Activated T-helper 1 cell treated with anti-CD3 and anti-CD28 coated beads, Interleukin-12 subunit alpha, Interleukin-12 subunit beta, Interleukin-2, Interleukin-4 antibody, amounts not matched to agents 30 ng/mL and 10 ng/mL and 1 ng/mL, durations not matched to agents 14 hours and 24 hours and 36 hours (primary cell): ENCODE results near the gene VAT1. TPM values are rescaled to one million over a fixed set of nuclear protein-coding genes. Genes with fewer than 3 reads are reported as not detected.

Experiments
- DNase-seq: peaks from one replicate; pipeline ENCODE4 v3.0.0; 2021; ENCODE audit warnings: low spot score
- H3K27ac Mint-ChIP-seq: one replicate; pipeline ENCODE4 v1.8.0; 2021; ENCODE audit warnings: mild to moderate bottlenecking, mixed read lengths
- H3K27me3 Mint-ChIP-seq: one replicate; pipeline ENCODE4 v1.8.0; 2022; ENCODE audit warnings: mild to moderate bottlenecking, moderate library complexity, mixed read lengths; ENCODE audit not compliant: insufficient read depth
- H3K36me3 Mint-ChIP-seq: one replicate; pipeline ENCODE4 v1.8.0; 2021; ENCODE audit warnings: low read depth, mixed read lengths
- H3K4me1 Mint-ChIP-seq: one replicate; pipeline ENCODE4 v1.8.0; 2021; ENCODE audit warnings: low read depth, mixed read lengths
- H3K4me3 Mint-ChIP-seq: one replicate; pipeline ENCODE4 v1.8.0; 2021; ENCODE audit warnings: mild to moderate bottlenecking, moderate library complexity, mixed read lengths
- H3K9me3 Mint-ChIP-seq: one replicate; pipeline ENCODE4 v1.8.0; 2021; ENCODE audit warnings: mixed read lengths
- intact Hi-C: fragments of 100-400 bp; cut with micrococcal nuclease; formaldehyde crosslinking; loops from one replicate; pipeline ENCODE4 v1.15.1; 2024
- total RNA-seq: library from RNA; stranded (reverse); gene quantifications from 2 replicates; pipeline ENCODE4 v1.2.3, GENCODE V29; 2022

VAT1 gene
- total RNA-seq, 1 donor from 2014 or later = 17.3 TPM

- no peak overlapping the region for H3K4me3 Mint-ChIP-seq
- no peaks in the 10 kb centered on the region for H3K27me3 Mint-ChIP-seq
- intact Hi-C loops = no loop called here
- H3K9me3 Mint-ChIP-seq = no peaks in the 10 kb centered on the region
- DNase-seq = no peak
- no peak overlapping the region for H3K27ac Mint-ChIP-seq
- H3K36me3 Mint-ChIP-seq = peaks cover 12% of the 10 kb centered on the region
- H3K4me1 Mint-ChIP-seq = no peaks in the 10 kb centered on the region
Measured at GRCh38 chr17:43040655-43041054, 18.5 kb upstream of the VAT1 start.

- intact Hi-C loops = no loop called here
- peaks cover 9% of the 10 kb centered on the region for H3K36me3 Mint-ChIP-seq
- DNase-seq = no peak
- no peak overlapping the region for H3K4me3 Mint-ChIP-seq
- H3K9me3 Mint-ChIP-seq = no peaks in the 10 kb centered on the region
- H3K27ac Mint-ChIP-seq = no peak overlapping the region
- H3K27me3 Mint-ChIP-seq = no peaks in the 10 kb centered on the region
- no peaks in the 10 kb centered on the region for H3K4me1 Mint-ChIP-seq
Measured at GRCh38 chr17:43039646-43040045, 17.5 kb upstream of the VAT1 start.

- intact Hi-C loops = no loop called here
- H3K4me3 Mint-ChIP-seq = no peak overlapping the region
- H3K9me3 Mint-ChIP-seq = no peaks in the 10 kb centered on the region
- H3K27me3 Mint-ChIP-seq = no peaks in the 10 kb centered on the region
- no peak overlapping the region for H3K27ac Mint-ChIP-seq
- DNase-seq = no peak
- no peaks in the 10 kb centered on the region for H3K36me3 Mint-ChIP-seq
- no peaks in the 10 kb centered on the region for H3K4me1 Mint-ChIP-seq
Measured at GRCh38 chr17:43034894-43035293, 12.7 kb upstream of the VAT1 start.

GRCh38 chr17:43033948-43034881 lies 12.0 kb upstream of the VAT1 start:
- Mint-ChIP-seq H3K4me1 (no peaks in the 10 kb centered on the region), H3K9me3 (no peaks in the 10 kb centered on the region), H3K36me3 (no peaks in the 10 kb centered on the region), H3K4me3 (no peak overlapping the region), H3K27ac (no peak overlapping the region), H3K27me3 (no peaks in the 10 kb centered on the region)
- no peak for DNase-seq
- intact Hi-C loops = no loop called here

GRCh38 chr17:43031666-43032065 lies 9.5 kb upstream of the VAT1 start:
- Mint-ChIP-seq H3K36me3 (no peaks in the 10 kb centered on the region), H3K4me3 (no peak overlapping the region), H3K4me1 (no peaks in the 10 kb centered on the region), H3K27ac (no peak overlapping the region), H3K9me3 (no peaks in the 10 kb centered on the region), H3K27me3 (peaks cover under 1% of the 10 kb centered on the region)
- intact Hi-C loops = no loop called here
- DNase-seq = no peak

GRCh38 chr17:43030137-43030767 lies 8.1 kb upstream of the VAT1 start:
- intact Hi-C loops = no loop called here
- H3K9me3 Mint-ChIP-seq = no peaks in the 10 kb centered on the region
- no peak for DNase-seq
- H3K27me3 Mint-ChIP-seq = peaks cover 9% of the 10 kb centered on the region
- H3K4me3 Mint-ChIP-seq = no peak overlapping the region
- no peaks in the 10 kb centered on the region for H3K4me1 Mint-ChIP-seq
- no peak overlapping the region for H3K27ac Mint-ChIP-seq
- H3K36me3 Mint-ChIP-seq = no peaks in the 10 kb centered on the region

GRCh38 chr17:43028221-43028861 lies 6.2 kb upstream of the VAT1 start:
- Mint-ChIP-seq H3K27ac (no peak overlapping the region), H3K9me3 (no peaks in the 10 kb centered on the region), H3K27me3 (peaks cover 17% of the 10 kb centered on the region), H3K4me1 (peaks cover 10% of the 10 kb centered on the region), H3K4me3 (no peak overlapping the region), H3K36me3 (peaks cover 2% of the 10 kb centered on the region)
- DNase-seq = no peak
- intact Hi-C loops = loop anchor here (10.0 kb wide), 1 partner anchor 286 kb away; no protein-coding TSS in a partner anchor

GRCh38 chr17:43027091-43028032 lies 5.2 kb upstream of the VAT1 start:
- no peak overlapping the region for H3K27ac Mint-ChIP-seq

GRCh38 chr17:43026595-43026994 lies 4.4 kb upstream of the VAT1 start:
- DNase-seq = no peak
- H3K4me1 Mint-ChIP-seq = peaks cover 10% of the 10 kb centered on the region
- intact Hi-C loops = loop anchor here (10.0 kb wide), 1 partner anchor 288 kb away; no protein-coding TSS in a partner anchor
- no peak overlapping the region for H3K27ac Mint-ChIP-seq
- no peaks in the 10 kb centered on the region for H3K9me3 Mint-ChIP-seq
- H3K27me3 Mint-ChIP-seq = peaks cover 17% of the 10 kb centered on the region
- H3K4me3 Mint-ChIP-seq = no peak overlapping the region
- H3K36me3 Mint-ChIP-seq = peaks cover 2% of the 10 kb centered on the region

More at GRCh38 chr17:43027091-43028032, 5.2 kb upstream of the VAT1 start:
- Mint-ChIP-seq H3K4me3 (no peak overlapping the region), H3K36me3 (peaks cover 2% of the 10 kb centered on the region), H3K4me1 (peaks cover 10% of the 10 kb centered on the region), H3K9me3 (no peaks in the 10 kb centered on the region), H3K27me3 (peaks cover 17% of the 10 kb centered on the region)
- DNase-seq = no peak
- intact Hi-C loops = loop anchor here (10.0 kb wide), 1 partner anchor 287 kb away; no protein-coding TSS in a partner anchor

- Mint-ChIP-seq H3K36me3 (peaks cover 2% of the 10 kb centered on the region), H3K4me1 (peaks cover 14% of the 10 kb centered on the region), H3K27ac (no peak overlapping the region), H3K9me3 (no peaks in the 10 kb centered on the region), H3K27me3 (peaks cover 19% of the 10 kb centered on the region), H3K4me3 (peak overlapping the region; percentile 67)
- no peak for DNase-seq
- intact Hi-C loops = loop anchor here (10.0 kb wide), 1 partner anchor 289 kb away; no protein-coding TSS in a partner anchor
Measured at GRCh38 chr17:43025766-43026537, 3.8 kb upstream of the VAT1 start.

GRCh38 chr17:43025290-43025657 lies 3.1 kb upstream of the VAT1 start:
- intact Hi-C loops = loop anchor here (10.0 kb wide), 1 partner anchor 290 kb away; no protein-coding TSS in a partner anchor
- Mint-ChIP-seq H3K27ac (peak overlapping the region; percentile 69), H3K4me3 (peak overlapping the region; percentile 67), H3K36me3 (peaks cover 2% of the 10 kb centered on the region), H3K4me1 (peaks cover 16% of the 10 kb centered on the region), H3K27me3 (peaks cover 23% of the 10 kb centered on the region), H3K9me3 (no peaks in the 10 kb centered on the region)
- no peak for DNase-seq
